AG09309 (cell line): ENCODE measurements around the gene APLP2.

Experiments used
- DNase-seq: peaks from one replicate; pipeline ENCODE4 v3.0.0-alpha.2; 2010; ENCODE audit warnings: low read depth
- H3K4me3 ChIP-seq: 2 replicates; pipeline ENCODE4 v1.5.1; 2011; ENCODE audit warnings: mild to moderate bottlenecking, low read depth, low read length, moderate library complexity; ENCODE audit not compliant: control insufficient read depth
- CTCF ChIP-seq: IDR thresholded peaks from 2 replicates; pipeline ENCODE4 v1.5.1; 2011; ENCODE audit warnings: mild to moderate bottlenecking, low read depth, low read length, inconsistent platforms; ENCODE audit not compliant: insufficient read depth, control insufficient read depth; ENCODE audit errors: missing control alignments

APLP2 gene

DNA sequence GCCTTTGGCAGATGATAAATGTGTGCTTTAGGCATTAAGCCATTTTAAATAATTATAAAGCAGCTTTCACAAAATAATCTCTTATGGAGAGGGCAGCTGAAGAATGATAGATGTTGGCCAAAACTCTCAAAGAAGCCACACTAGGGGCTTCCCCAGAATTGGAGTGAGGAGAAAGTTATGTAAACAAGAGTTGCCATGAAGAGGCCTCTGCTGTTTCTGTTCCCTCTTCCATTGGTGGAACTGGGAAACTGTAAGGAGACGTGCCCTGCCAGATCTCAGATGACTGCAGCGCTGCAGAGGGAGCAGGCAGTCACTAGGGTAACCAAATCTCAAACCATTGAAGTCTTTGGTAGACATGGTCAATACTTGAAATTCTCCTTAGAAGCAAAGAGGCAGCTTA is 19.4 kb upstream of the APLP2 start:
- no peak overlapping the region for H3K4me3 ChIP-seq
- no peak for DNase-seq
- no peak for TF ChIP-seq CTCF

GRCh38 chr11:130051082-130051481 is 18.6 kb upstream of the APLP2 start:
- no peak for TF ChIP-seq CTCF
- DNase-seq: no peak
- H3K4me3 ChIP-seq: no peak overlapping the region

GRCh38 chr11:130052567-130052966 is 17.1 kb upstream of the APLP2 start:
- H3K4me3 ChIP-seq: no peak overlapping the region
- DNase-seq: no peak
- TF ChIP-seq CTCF: no peak

- no peak for TF ChIP-seq CTCF
- no peak for DNase-seq
- no peak overlapping the region for H3K4me3 ChIP-seq
Observed at GRCh38 chr11:130054966-130055365, 14.7 kb upstream of the APLP2 start.

DNA sequence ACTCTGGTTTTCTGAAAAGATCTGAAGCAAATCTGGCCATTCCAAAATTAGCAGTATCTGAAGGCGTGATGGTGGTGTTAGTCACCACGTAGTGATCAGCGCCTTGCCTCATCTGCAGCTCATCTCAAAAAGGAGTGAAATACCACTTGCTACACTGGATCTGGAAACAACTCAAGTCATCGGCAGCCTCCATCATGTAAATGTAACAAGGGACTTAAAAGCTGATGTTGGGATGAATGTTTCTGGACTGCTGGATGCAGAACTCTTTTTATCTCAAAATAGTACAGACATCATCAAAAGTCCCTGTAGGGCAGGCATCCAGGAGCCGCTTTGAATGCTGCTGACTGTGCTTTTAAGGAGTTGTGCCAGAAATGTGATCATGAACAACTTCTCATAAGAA is 14.1 kb upstream of the APLP2 start:
- no peak overlapping the region for H3K4me3 ChIP-seq
- DNase-seq: no peak
- TF ChIP-seq CTCF: no peak

DNA sequence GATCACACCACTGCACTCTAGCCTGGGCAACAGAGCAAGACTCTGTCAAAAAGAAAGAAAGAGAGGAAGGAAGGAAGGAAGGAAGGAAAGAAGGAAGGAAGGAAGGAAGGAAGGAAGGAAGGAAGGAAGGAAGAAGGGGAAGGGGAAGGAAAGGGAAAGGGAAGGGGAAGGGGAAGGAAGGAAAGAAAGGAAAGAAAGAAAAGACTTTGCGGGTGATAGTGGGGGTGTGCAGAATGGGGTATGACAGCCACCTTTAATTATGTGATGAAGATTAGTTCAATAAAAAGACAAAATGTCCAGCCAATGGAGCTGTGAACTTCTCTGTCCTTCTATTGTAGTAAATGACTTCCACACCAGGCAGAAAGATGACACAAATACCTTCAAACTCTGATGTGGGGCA is 8.7 kb upstream of the APLP2 start:
- no peak overlapping the region for H3K4me3 ChIP-seq
- no peak for TF ChIP-seq CTCF
- no peak for DNase-seq

GRCh38 chr11:130062026-130062425 is 7.7 kb upstream of the APLP2 start:
- no peak overlapping the region for H3K4me3 ChIP-seq
- DNase-seq: no peak
- TF ChIP-seq CTCF: no peak
